Skin of body (tissue), 2 donors: Measurements from ENCODE around the gene SERTM2. TPM values are rescaled to one million over a fixed set of nuclear protein-coding genes. Genes with fewer than 3 reads are reported as not detected.

Source experiments
- DNase-seq: peaks from one replicate; lab custom pipeline; 2025; lab: John Stamatoyannopoulos, UW
- total RNA-seq: library from RNA; depleted of rRNA; stranded (reverse); fragments of >200 nt; gene quantifications from one replicate; pipeline ENCODE4 v1.2.3, GENCODE V29; 2014

The SERTM2 gene
- total RNA-seq, 1 donor from 2014 or later = 0.10 TPM

DNA sequence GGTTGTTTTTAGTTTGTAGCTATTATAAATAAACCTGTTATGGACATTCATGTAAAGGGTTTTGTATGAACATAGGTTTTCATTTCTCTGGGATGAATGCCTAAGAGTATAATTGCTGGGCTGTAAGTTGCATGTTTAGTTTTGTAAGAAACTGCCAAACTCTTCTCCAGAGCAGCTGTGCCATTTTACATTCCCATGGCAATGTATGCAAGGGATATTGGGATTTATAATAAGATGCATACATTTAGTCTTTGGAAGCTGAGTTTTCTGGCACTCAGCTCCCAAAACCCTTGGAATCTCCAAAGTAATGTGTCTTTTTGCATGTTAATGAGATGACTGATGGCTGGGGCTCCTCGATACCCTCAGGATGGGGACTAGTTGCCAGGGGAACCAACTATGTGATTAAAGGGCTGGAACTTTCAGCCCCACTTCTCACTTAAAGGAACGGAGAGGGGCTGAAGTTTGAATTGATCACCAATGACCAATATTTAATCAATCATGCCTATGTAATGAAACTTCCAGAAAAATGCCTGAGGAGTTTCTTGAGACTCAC, 44.0 kb downstream of the SERTM2 start:
- DNase-seq = no peak

DNA sequence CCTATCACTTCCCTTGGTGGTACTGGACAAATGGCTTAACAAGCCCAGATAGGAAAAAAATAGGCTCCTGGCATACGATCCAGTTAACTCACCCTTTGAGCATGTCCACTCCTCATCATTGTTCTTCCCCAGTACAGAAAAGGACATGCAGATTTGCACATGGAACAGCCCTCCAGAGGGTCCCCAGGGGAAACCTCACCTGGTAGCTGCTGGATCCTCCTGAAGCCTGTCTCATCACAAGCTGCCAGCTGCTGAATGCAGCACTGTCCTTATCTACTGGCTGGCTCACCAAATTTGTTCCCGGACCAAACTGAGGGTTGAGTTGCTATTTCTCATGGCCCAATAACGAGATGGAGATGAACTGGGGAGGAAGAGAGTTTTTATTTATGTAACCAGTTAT, 49.4 kb downstream of the SERTM2 start:
- DNase-seq = no peak

DNA sequence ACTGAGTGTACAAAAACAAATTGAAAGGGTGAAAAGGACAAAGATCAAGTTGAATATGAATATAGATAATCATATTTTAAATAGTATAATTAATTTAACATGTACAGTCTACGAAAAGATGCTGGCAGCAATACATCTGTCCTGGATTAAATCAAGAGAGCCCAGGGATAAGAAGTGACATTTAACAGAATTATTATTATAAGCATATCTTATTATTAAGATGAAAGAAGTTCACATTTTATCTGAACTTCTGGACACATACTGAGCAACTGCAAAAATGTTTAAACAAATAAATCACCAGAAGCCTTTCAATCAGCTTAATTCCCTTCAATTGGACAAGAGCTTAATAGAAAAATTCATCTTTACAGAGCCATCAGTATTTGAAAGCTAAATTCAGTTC, 50.4 kb downstream of the SERTM2 start:
- no peak for DNase-seq

DNA sequence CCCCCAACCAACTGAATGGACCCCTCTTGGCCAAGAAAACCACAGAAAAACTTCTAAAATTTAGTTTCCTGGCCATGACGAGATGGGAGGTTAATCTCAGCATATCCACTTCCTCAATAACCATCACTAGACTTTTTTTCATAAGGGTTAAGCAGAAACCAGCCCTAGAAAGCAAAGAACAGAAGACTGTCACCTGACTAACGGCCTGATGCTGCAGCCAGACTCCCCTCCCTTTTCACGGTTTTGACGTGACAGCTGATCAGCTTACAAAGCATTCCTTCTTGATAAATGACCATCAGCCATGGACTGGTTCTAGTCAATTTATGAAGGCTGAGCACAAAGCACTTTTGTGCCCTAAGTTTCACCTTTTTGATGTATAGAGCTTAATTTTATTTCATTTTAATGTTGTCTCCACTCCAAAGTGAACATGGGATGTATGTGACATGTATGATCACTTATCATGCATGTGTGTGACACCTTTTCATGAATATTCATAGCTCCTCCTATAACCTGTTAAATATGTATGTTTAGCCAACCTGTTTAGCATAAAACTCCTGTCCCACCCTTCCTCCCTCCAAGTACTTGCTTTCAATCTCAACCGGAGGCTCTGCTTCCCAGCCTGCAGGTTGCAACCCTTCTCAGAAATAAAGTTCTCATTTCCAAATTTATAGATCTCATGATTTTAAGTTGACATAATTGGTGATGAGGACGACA, 56.3 kb downstream of the SERTM2 start:
- DNase-seq = no peak

DNA sequence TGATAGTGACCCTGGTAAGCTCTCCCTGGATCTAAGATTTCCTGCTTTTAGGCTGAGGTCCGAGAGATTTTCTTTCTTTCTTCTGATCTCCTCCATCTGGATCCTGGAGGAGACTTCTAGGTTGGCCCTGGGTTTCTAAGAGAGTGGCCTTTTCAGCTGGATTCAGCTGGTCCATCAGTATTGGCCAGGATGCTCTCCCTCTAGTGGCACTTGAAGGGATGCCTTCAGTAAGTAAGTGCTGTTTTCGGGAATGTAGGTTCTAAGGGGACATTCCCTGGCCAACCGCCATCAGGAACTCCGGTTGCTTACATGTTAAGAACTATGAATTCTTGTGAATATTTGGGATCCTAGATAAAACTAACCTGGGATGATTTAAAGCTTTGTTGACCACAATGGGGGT, 56.9 kb downstream of the SERTM2 start:
- no peak for DNase-seq

DNA sequence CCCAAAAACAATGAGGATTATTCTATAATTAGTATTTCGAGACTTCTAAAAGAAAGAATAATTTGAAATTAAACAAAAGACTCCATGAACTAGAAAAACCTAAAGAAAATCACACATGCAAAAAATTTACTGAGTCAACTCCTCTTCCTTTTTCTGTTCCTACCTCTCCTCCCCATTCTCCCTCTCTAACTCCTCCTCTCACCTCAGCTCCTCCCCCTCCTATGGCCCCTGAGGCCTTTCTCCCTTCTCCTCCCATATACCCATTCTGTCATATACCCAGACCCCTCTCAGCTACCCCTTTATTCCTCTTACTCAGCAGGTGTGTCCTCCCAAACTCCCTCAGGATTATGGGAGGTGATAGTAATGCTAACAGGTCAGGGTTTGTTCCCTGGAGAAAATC, 57.4 kb downstream of the SERTM2 start:
- no peak for DNase-seq

Other genes starting within 250 kb of the SERTM2 start
- 41.9 TPM for gene CAPN6, start 241.2 kb upstream of the SERTM2 start, total RNA-seq
- gene DCX, start 99.5 kb upstream of the SERTM2 start, total RNA-seq = 2.4 TPM
- 45.4 TPM for gene ALG13, start 169.5 kb downstream of the SERTM2 start, total RNA-seq